Gastrocnemius medialis (tissue), 4 donors: Measurements from ENCODE around the gene EIF2A.

Experiments
- CTCF ChIP-seq, 5 experiments: fragments of 450-650 bp in 3 of 5; fragments of 200-600 bp in 2 of 5; sonication (generic) in 2 of 5; IDR thresholded peaks in 4 of 5; conservative IDR thresholded peaks in 1 of 5; 1 replicate in 4 of 5; 2 replicates in 1 of 5; pipeline ENCODE4 v1.5.1; 2016 to 2019; ENCODE audit warnings: antibody characterized with exemption in 5 of 5, mild to moderate bottlenecking in 3 of 5, moderate library complexity in 3 of 5
- POLR2A ChIP-seq, 2 donors: fragments of 450-650 bp; IDR thresholded peaks; one replicate each; pipeline ENCODE4 v1.6.1; 2017; ENCODE audit warnings: antibody characterized with exemption in 2 of 2, mild to moderate bottlenecking in 2 of 2, moderate library complexity in 2 of 2

- no peak for TF ChIP-seq CTCF (IDR thresholded peaks at IDR 0.05 in 4 of 5, conservative IDR thresholded peaks at IDR 0.05 in 1 of 5)
- no peak for TF ChIP-seq POLR2A (IDR thresholded peaks at IDR 0.05)
Measured at GRCh38 chr3:150519026-150519425, 27.6 kb upstream of the EIF2A start.
